ENCODE results near the gene CD8B2. TPM values are rescaled to one million over a fixed set of nuclear protein-coding genes. Genes with fewer than 3 reads are reported as not detected.

The CD8B2 gene
- total RNA-seq, 4 donors from 2014 or later: 0.24 TPM; not detected in 3

GRCh38 chr2:106523976-106524665, 37.0 kb downstream of the CD8B2 start:
- H3K4me1 ChIP-seq: peaks cover 6 to 10% of the 10 kb centered on the region in 2 donors
- 46 to 59% methylated on average over 3 to 6 of the region's 6 CpGs for WGBS, 2 donors
- intact Hi-C loops (cut with DNase I): no loop called here
- no peaks in the 10 kb centered on the region for H3K36me3 ChIP-seq
- peak overlapping the region; percentile 28 to 57 (median 44) for H3K27ac ChIP-seq
- no peaks in the 10 kb centered on the region for H3K9me3 ChIP-seq
- no peak overlapping the region for H3K4me3 ChIP-seq (replicated peaks in 1 of 3)
- TF ChIP-seq POLR2A (IDR thresholded peaks at IDR 0.05) (no peak), CTCF (IDR thresholded peaks at IDR 0.05) (no peak)
- no peaks in the 10 kb centered on the region for H3K27me3 ChIP-seq
- peak; percentile 81 to 85 for DNase-seq

- TF ChIP-seq CTCF (IDR thresholded peaks at IDR 0.05) (no peak), POLR2A (IDR thresholded peaks at IDR 0.05) (no peak)
- Histone ChIP-seq H3K9me3 (no peaks in the 10 kb centered on the region), H3K27ac (no peak overlapping the region), H3K36me3 (no peaks in the 10 kb centered on the region), H3K4me1 (no peaks in the 10 kb centered on the region), H3K27me3 (no peaks in the 10 kb centered on the region), H3K4me3 (replicated peaks in 1 of 3) (no peak overlapping the region)
- DNase-seq: no peak
- intact Hi-C loops (cut with DNase I): no loop called here
- WGBS, 2 donors: 42 to 63% methylated on average over 2 of the region's 2 CpGs
Measured at GRCh38 chr2:106530866-106531265, 43.7 kb downstream of the CD8B2 start.

GRCh38 chr2:106531676-106532214, 44.6 kb downstream of the CD8B2 start:
- Histone ChIP-seq H3K36me3 (no peaks in the 10 kb centered on the region), H3K9me3 (no peaks in the 10 kb centered on the region), H3K27me3 (no peaks in the 10 kb centered on the region), H3K27ac (no peak overlapping the region), H3K4me1 (peaks cover under 1 to 5% of the 10 kb centered on the region in 2 donors), H3K4me3 (replicated peaks in 1 of 3) (no peak overlapping the region)
- no peak for DNase-seq
- intact Hi-C loops (cut with DNase I): no loop called here
- WGBS, 2 donors: 81 to 91% methylated on average over 7 of the region's 7 CpGs
- no peak for TF ChIP-seq POLR2A (IDR thresholded peaks at IDR 0.05)
- TF ChIP-seq CTCF (IDR thresholded peaks at IDR 0.05): no peak

- H3K27me3 ChIP-seq: no peaks in the 10 kb centered on the region
- H3K9me3 ChIP-seq: no peaks in the 10 kb centered on the region
- no peak for DNase-seq
- no peak overlapping the region for H3K4me3 ChIP-seq (replicated peaks in 1 of 3)
- H3K27ac ChIP-seq: no peak overlapping the region
- 81 to 86% methylated on average over 3 of the region's 3 CpGs for WGBS, 2 donors
- TF ChIP-seq POLR2A (IDR thresholded peaks at IDR 0.05) (no peak), CTCF (IDR thresholded peaks at IDR 0.05) (no peak)
- intact Hi-C loops (cut with DNase I): no loop called here
- H3K36me3 ChIP-seq: no peaks in the 10 kb centered on the region
- H3K4me1 ChIP-seq: peaks cover 5 to 10% of the 10 kb centered on the region in 2 donors
Measured at GRCh38 chr2:106532236-106532635, 45.1 kb downstream of the CD8B2 start.

- no peak for TF ChIP-seq POLR2A (IDR thresholded peaks at IDR 0.05)
- no peak for TF ChIP-seq CTCF (IDR thresholded peaks at IDR 0.05)
- H3K27me3 ChIP-seq: no peaks in the 10 kb centered on the region
- intact Hi-C loops (cut with DNase I): no loop called here
- no peaks in the 10 kb centered on the region for H3K9me3 ChIP-seq
- 74 to 76% methylated on average over 6 of the region's 6 CpGs for WGBS, 2 donors
- H3K36me3 ChIP-seq: no peaks in the 10 kb centered on the region
- peaks cover 8 to 17% of the 10 kb centered on the region in 2 donors for H3K4me1 ChIP-seq
- H3K4me3 ChIP-seq (replicated peaks in 1 of 3): no peak overlapping the region
- no peak overlapping the region for H3K27ac ChIP-seq
- DNase-seq: no peak
Measured at GRCh38 chr2:106534471-106534870, 47.3 kb downstream of the CD8B2 start.
